Heart left ventricle (tissue), 16 donors: ENCODE results near the gene WWOX. TPM values are rescaled to one million over a fixed set of nuclear protein-coding genes. Genes with fewer than 3 reads are reported as not detected.

ENCODE experiments used
- ATAC-seq, 4 donors: fragments of 200-7000 bp; cut with Tn5 transposase; one replicate each; pipeline ENCODE4 v1.9.1; 2020 to 2022; ENCODE audit warnings: moderate library complexity in 4 of 4, mild to moderate bottlenecking in 3 of 4, moderate number of reproducible peaks in 1 of 4
- DNase-seq, 5 donors: peaks; one replicate each; pipeline ENCODE4 v3.0.0-alpha.2; 2020
- H3K27ac ChIP-seq, 12 donors: fragments of 200-600 bp; sonication (generic) in 4 of 12; one replicate each; pipeline versions ENCODE4 v1.5.0 to v1.8.0; 2016 to 2022; ENCODE audit warnings: mild to moderate bottlenecking in 2 of 12
- H3K27me3 ChIP-seq, 9 donors: fragments of 200-600 bp; sonication (generic) in 2 of 9; one replicate each; pipeline versions ENCODE4 v1.5.1 to v1.8.0; 2016 to 2022; ENCODE audit warnings: mild to moderate bottlenecking in 3 of 9
- H3K36me3 ChIP-seq, 9 donors: fragments of 200-600 bp; sonication (generic) in 2 of 9; one replicate each; pipeline versions ENCODE4 v1.5.0 to v1.8.0; 2018 to 2022; ENCODE audit warnings: mild to moderate bottlenecking in 2 of 9
- H3K4me1 ChIP-seq, 12 donors: fragments of 200-600 bp; sonication (generic) in 4 of 12; one replicate each; pipeline versions ENCODE4 v1.5.0 to v1.8.0; 2016 to 2022; ENCODE audit warnings: mild to moderate bottlenecking in 3 of 12
- H3K4me3 ChIP-seq, 12 donors: fragments of 200-600 bp; sonication (generic) in 4 of 12; one replicate each; pipeline versions ENCODE4 v1.5.0 to v1.8.0; 2017 to 2022; ENCODE audit warnings: mild to moderate bottlenecking in 9 of 12, moderate library complexity in 4 of 12
- H3K9me3 ChIP-seq, 12 donors: fragments of 200-600 bp; sonication (generic) in 4 of 12; one replicate each; pipeline versions ENCODE4 v1.5.0 to v1.8.0; 2016 to 2022; ENCODE audit warnings: mild to moderate bottlenecking in 1 of 12
- CTCF ChIP-seq, 12 donors: fragments of 200-600 bp; sonication (generic) in 4 of 12; IDR thresholded peaks; one replicate each; pipeline versions ENCODE4 v1.5.0 to v1.8.0; 2018 to 2022; ENCODE audit warnings: antibody characterized with exemption in 12 of 12, mild to moderate bottlenecking in 5 of 12
- POLR2A ChIP-seq, 2 donors: fragments of 450-650 bp; IDR thresholded peaks; one replicate each; pipeline ENCODE4 v1.6.1; 2017; ENCODE audit warnings: antibody characterized with exemption in 2 of 2, mild to moderate bottlenecking in 2 of 2, moderate library complexity in 2 of 2
- WGBS, 4 donors: extraction: QIAGEN DNeasy Blood & Tissue Kit in 2 of 4; methylation state at CpG; one replicate each; pipeline versions ENCODE4 v1.1.5 to v1.1.7; 2013 to 2018; 5-methylcytosine and 5-hydroxymethylcytosine counted together
- intact Hi-C, 10 donors: fragments of 100-400 bp; cut with DNase I; formaldehyde crosslinking; loops; one replicate each; pipeline versions ENCODE4 v1.11.1 to v1.14.2; 2022
- polyA plus RNA-seq, 2 donors: library from polyadenylated mRNA; stranded (reverse); fragments of 200-250 nt; gene quantifications; one replicate each; pipeline ENCODE4 v1.2.3, GENCODE V29; 2013
- total RNA-seq, 9 donors: library from RNA; depleted of rRNA in 2 of 9; stranded (reverse); fragments of >200 nt in 2 of 9; fragmentation: NEBNext Ultra II Directional in 3 of 9; extraction: Animal tissue kit (Norgen Biotek cat#: 25700) in 3 of 9; gene quantifications; one replicate each; pipeline versions ENCODE4 v1.1.0 to v1.2.4, GENCODE V29; 2016 to 2023
- donor health status: ischemic (EF 13 %, LVEDD 7.1; RV severe dilation, severe dysfunction).
- donor health status: healthy with polysubstance abuse.
- donor health status: DM: no; HTN: yes; CAD: no.
- donor health status: DM: no; HTN: no; CAD: no.
- donor health status: ischemic (EF 25% LVEDD 6.9; RV normal size, moderate dysfunction).
- donor health status: ischemic (EF 25% LVEDD 5.7; RV mildly dilated, moderate dysfunction).
- donor health status: healthy.
- donor health status: DM: yes; HTN: yes; CAD: no.
- donor health status: ischemic (EF 35%, LVEDD 5.7; RV mildly dilated, moderate dysfunction).
- donor health status: nonischemic (EF 11% LVEDD 7.7; RV severe dilation, severe dysfunction).
- donor health status: DM: yes; HTN: yes; CAD: no.
- donor health status: PGD.
- donor health status: ischemic (EF 29% LVEDD 5.4; RV normal size, mild dysfunction).
- donor health status: nonischemic (EF 23%, LVEDD 6.1; RV moderate dilation, normal function).

The WWOX gene
- total and polyA plus RNA-seq, 11 donors, result 4.3 to 18.3 (median 9.1) TPM

DNA sequence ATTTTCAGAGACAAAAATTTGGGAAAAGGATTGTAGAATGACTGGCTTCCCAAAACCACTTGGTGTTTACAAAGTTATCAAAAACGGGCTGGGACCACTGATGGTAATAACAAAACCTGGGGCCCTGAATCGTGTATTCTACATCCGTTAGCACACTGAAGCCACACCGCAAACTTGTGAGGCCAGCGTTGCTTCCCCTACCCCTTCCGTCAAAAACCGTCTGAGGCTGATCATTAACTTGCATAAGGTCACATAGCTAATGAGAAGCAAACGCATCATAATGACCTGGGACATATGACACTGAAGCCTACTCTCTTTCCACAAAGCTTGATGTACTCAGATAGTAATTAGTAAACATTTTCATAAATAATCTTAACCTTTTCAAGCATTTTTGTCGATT lies 796.8 kb downstream of the WWOX start:
- no peak for DNase-seq
- WGBS, 4 donors, result 93 to 94% (median 94%) methylated on average over 9 of the region's 9 CpGs

DNA sequence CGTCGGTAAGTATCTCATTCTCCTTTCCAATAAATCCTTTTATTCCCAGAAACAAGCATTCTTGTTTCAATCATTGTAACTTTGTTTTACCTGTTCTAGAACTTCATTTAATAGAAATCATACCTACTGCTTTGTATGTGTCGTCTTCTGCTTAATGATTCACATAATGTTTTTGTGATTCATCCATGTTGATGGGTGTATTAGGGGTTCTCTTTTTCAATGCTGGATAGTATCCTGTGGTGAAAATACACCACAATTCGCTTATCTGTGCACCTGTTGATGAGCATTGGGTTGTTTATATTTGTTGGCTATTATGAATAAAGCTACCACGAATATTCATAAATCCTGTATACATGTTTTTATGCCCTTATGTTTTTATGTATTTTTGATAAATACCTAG lies 797.8 kb downstream of the WWOX start:
- intact Hi-C loops, result no loop called here
- Histone ChIP-seq H3K4me3 (no peak overlapping the region), H3K4me1 (peaks cover 0 to 9% (median 0%) of the 10 kb centered on the region in 12 donors), H3K27me3 (no peaks in the 10 kb centered on the region), H3K36me3 (no peaks in the 10 kb centered on the region), H3K9me3 (no peaks in the 10 kb centered on the region), H3K27ac (no peak overlapping the region)
- no peak for ATAC-seq
- no peak for TF ChIP-seq CTCF (IDR thresholded peaks at IDR 0.05)
- TF ChIP-seq POLR2A (IDR thresholded peaks at IDR 0.05), result no peak
- DNase-seq, result no peak
- 76 to 96% (median 92%) methylated on average over 5 of the region's 5 CpGs for whole genome bisulfite sequencing, 4 donors

More for the DNA sequence above, 796.8 kb downstream of the WWOX start:
- H3K4me1 ChIP-seq, result peaks cover 0 to 9% (median 0%) of the 10 kb centered on the region in 12 donors
- ATAC-seq, result no peak
- H3K4me3 ChIP-seq, result no peak overlapping the region
- H3K27ac ChIP-seq, result peak overlapping the region in 1 of 12 donors; percentile 54
- intact Hi-C loops, result no loop called here
- no peaks in the 10 kb centered on the region for H3K9me3 ChIP-seq
- no peaks in the 10 kb centered on the region for H3K36me3 ChIP-seq
- H3K27me3 ChIP-seq, result no peaks in the 10 kb centered on the region
- TF ChIP-seq POLR2A (IDR thresholded peaks at IDR 0.05), result no peak
- TF ChIP-seq CTCF (IDR thresholded peaks at IDR 0.05), result no peak

DNA sequence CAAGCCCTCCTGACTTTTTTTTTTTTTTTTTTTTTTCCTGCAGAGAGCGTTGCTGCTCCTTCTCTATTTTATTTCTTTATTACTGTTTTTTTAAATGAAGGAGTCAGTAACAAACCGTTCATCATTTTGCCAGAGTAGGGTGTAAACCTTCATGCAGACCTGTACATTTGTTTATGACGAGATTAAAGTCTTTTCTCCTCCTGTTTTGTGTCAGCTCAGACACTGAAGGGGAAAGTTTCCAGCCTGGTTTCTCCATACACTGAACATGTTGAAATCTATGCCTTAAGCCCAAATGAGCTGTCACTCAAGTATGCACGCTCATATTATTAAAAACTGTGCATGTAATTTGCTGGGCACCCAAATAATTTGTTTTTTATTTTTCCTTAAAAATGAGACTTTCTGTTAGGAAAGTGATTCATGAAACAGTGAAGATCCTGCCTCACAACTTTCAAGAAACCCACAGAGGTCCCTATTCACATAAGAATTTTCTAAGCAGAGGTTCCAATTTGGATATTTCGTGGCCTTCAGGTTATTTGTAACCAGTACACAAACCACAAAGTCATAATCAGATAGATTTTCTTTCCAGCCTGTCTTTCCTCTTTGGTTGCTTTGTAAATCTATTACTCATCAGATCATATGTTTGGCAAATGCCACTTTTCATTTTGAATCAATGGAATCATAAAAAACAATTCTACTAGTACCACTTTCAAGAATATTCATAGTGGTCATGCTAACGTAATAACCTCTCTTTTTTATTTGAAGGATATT lies 800.8 kb downstream of the WWOX start:
- H3K36me3 ChIP-seq, result no peaks in the 10 kb centered on the region
- intact Hi-C loops, result no loop called here
- no peak for TF ChIP-seq CTCF (IDR thresholded peaks at IDR 0.05)
- TF ChIP-seq POLR2A (IDR thresholded peaks at IDR 0.05), result no peak
- H3K4me3 ChIP-seq, result no peak overlapping the region
- ATAC-seq, result no peak
- no peaks in the 10 kb centered on the region for H3K4me1 ChIP-seq
- no peaks in the 10 kb centered on the region for H3K9me3 ChIP-seq
- WGBS, 4 donors, result 85 to 93% (median 89%) methylated on average over 6 of the region's 6 CpGs
- H3K27ac ChIP-seq, result no peak overlapping the region
- H3K27me3 ChIP-seq, result no peaks in the 10 kb centered on the region
- DNase-seq, result no peak

- Histone ChIP-seq H3K27ac (no peak overlapping the region), H3K4me1 (no peaks in the 10 kb centered on the region), H3K36me3 (no peaks in the 10 kb centered on the region), H3K27me3 (no peaks in the 10 kb centered on the region), H3K4me3 (no peak overlapping the region), H3K9me3 (no peaks in the 10 kb centered on the region)
- TF ChIP-seq CTCF (IDR thresholded peaks at IDR 0.05) (no peak), POLR2A (IDR thresholded peaks at IDR 0.05) (no peak)
- ATAC-seq (no peak), DNase-seq (no peak)
- intact Hi-C loops, result no loop called here
- 90 to 97% (median 95%) methylated on average over 4 of the region's 4 CpGs for WGBS, 4 donors
These were observed 801.5 kb downstream of the WWOX start for GRCh38 chr16:78900966-78901365.
